GM19452 (cell line): Measurements from ENCODE around the gene ARSB.

ENCODE experiments used
- ATAC-seq: cut with Tn5 transposase; IDR thresholded peaks from one replicate; pipeline ENCODE4 v1.9.1; 2021; ENCODE audit not compliant: unreplicated experiment

ARSB gene

DNA sequence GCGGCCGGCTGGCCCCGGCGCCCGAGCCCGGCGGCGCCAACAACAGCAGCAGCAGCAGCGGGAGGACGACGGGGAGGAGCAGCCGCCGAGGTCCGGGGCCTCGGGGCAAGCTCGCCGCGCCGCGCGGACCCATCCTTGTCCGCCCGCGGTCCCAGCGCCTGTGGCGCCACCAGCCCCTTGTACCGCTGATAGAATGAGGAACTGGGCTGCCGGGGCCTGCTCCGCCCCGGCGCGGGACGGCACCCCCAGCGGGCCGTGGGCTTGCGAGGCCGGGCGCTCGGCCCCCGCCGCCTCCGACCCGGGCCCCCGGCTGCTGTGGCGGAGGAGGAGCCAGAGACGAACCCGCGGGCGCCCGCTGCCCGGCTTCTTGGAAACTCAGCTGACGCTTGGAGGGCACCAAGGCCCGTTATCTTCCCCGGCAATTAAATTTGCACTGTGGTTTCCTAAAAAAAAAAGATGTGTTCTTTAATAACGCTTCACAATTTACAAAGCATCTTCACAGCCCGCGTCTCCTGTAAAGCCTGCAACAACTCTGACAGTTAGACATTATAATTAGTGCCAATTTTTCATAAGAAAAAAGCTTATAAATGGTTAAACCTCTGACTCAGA lies at the start of gene ARSB:
Gene ARSB, minus strand, starts transcription at position 195 of the 609 bp plus-strand sequence. Its CDS starts 62 bp downstream, at position 133.
- ATAC-seq: peak; percentile 44

DNA sequence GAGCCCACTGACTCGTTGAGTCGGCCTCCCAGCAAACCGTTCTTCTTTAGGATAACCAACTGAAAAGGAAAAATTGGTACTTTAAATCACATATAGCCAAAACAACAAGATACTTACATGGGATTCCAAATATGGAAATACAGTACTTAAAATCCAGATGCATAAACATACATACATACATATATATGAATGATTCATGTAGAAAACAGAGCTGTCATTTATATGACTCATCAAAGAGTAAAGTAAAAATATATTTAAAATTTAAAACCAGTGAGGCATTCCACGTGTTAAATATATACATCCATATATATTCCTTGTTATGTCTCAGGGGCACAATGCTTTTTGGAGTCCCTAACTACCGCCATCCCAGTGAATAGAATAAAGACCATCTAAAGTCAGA lies 47.7 kb upstream of the ARSB start:
- no peak for ATAC-seq

DNA sequence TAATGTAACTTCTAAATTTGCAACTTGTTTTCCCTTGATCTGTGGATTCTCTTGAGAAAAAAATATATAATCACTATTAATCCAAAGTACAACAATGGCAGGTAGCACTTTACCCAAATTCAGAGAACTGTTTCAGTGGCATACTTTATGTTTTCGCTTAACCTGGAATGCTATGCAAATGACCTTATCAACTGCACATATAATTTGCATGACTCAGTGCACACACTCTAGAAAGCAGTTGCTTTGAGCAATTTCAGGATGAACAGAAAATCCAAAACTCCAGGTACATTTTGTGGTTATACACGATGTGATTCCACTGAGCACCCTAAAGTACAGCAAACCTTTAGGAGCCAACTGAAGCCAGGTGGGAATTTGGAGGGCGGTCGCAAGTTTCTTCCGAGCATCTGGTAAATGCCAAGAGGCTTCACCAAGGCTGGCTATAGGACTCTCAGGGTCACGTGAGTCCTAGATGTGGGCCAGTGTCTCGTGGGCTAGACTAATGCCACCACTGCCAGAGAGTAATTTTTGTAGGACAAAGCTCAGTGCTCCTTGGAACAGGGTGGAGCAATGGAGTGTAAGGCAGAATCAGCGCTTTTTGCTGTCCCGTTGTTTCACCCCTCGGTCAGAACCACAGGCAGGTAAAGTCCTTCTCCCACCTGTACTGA lies 47.1 kb upstream of the ARSB start:
- ATAC-seq: no peak

DNA sequence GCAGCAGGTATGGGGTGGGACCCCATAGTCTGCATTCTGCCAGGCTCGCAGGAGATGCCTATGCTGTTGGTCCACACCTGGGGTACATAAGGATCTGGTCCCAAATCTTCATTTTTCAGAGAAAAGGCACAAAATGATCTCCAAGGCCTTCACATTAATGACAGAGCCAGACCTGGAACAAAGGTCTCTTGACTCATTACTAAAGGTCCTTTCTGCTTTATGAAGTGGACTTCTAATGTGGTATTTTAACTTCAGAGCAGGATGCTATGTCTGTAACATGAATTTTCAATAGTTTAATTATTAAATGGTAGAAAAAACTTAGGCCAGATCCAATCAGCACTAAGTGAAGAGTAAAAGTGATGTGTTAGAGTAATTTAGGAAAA lies 46.4 kb upstream of the ARSB start:
- ATAC-seq: no peak

DNA sequence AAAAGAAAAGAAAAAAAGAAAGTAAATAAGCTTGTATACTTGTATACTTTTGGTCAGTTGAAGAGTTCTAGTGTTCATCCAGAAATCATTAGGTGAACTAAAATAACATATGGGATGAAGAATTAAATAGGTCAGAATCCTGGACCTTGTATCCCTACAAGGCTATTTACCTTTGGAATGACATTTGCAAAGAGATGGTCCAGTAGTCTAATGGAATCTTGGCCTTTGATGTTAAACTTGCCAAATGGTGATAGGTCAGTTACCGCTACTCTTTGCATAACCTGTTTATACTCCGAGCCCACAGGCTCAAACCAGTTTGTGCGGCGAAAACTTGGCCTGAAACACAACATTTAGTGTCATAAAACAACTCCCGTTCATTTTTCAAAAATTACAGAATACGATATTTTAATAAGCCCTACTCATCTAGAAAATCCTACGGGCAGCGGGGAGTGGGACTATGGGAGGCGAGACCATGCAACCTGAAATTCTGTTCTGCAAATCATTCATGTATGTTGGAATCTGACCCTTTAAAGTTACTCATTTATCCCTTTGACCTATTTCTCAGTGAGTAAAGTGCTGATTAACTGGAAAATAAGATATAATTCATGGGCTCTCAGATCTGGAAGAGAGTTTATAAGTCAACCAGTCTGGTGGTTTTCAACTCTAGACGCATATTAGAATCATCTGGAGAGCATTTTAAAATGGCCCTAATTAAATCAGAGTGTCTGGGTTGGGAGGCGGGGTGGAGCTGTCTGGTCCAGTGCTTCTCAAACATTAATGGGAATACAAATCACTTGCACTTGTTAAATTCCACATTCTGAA lies 45.8 kb upstream of the ARSB start:
- no peak for ATAC-seq

DNA sequence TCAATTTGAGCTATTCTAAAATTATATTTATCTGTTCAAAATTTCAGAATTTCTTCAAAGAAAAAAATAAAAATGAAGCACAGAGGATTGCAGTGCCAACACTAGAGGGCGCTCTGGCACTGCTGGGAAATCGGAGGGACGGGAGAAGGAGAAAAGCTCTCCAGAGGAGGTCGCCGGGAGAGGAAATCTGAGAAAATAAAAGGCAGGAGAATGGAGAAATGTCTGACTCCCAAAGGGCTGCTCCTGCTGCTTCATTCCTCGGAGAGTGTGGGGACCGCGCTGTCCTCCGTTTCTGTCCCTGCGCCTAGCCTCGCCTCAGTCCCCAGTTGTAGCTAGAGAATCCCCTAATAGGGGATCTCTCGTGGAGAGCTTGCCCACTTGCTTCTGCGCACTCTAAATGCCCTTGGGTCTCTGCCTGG lies 40.0 kb upstream of the ARSB start:
- ATAC-seq: no peak

DNA sequence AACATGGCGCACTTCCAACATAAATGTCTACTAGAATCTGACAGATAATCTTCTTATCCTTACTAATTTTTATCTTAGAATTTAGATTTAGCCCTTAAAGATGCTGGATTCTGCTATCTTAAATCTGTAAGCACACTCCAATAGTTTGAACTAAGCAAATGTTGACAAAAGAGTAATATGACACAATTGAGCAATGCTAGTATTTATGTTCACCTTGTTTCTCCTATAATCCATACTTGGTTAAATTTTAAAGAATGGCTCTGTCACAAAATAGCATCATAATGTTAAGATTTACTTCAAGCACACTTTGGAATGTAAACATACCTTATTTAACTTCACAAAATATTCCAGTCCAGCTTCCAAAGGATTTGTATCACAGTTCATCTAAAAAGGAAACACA lies 38.8 kb upstream of the ARSB start:
- ATAC-seq: no peak

DNA sequence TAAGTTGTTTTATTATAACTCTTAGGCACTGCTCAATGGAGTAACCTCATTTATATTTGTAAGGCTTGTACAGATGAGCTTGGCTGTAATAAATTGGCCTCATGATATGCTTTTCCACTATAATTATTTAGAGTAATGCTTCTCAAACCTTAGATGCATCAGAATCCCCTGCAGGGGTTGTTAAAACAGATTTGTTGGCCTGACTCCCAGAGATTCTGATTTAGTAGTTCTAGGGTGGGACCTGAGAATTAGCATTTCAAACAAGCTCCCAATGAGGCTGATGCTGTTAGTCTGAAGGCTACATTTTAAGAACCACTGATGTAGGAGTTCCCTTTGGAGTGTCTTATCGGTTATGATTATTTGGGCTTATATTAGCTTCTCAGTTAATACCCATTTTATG lies 38.2 kb upstream of the ARSB start:
- no peak for ATAC-seq

DNA sequence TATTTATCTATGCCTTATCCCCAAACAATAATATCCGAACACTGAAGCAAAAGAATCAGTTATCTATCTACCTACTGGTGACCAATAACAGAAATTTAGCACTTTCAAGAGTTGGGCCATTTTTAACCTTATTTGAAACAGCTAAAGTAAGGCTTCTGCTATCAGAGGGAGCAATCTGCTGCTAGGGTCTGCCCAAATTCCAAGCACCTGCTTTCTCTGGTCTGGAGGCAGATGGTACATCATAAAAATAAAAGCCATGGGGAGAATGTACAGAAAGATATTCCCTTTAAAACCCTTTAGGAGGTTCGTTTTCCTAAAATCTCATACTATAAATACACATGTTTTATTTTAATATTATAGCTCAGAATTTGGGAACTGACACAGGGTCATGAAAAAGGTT lies 37.7 kb upstream of the ARSB start:
- no peak for ATAC-seq

DNA sequence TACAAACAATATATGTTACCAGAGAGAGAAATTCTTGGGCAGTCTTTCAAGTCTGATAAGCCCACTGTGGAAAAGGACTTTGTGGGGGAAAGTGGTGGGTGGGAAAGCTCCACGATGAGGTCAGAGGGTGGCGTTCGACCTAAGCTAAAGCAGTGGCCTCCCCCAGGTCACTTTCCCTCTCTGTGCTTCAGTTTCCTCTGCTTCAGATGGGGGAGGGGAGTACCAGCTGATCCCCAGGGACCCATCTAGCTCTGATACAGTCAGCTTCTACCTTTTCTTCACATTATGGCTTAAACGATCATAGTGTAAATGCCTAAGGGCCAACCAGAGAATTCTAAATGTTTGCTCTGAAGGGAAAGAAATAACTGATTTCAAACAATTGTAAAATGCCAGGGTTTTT lies 36.6 kb upstream of the ARSB start:
- ATAC-seq: no peak

DNA sequence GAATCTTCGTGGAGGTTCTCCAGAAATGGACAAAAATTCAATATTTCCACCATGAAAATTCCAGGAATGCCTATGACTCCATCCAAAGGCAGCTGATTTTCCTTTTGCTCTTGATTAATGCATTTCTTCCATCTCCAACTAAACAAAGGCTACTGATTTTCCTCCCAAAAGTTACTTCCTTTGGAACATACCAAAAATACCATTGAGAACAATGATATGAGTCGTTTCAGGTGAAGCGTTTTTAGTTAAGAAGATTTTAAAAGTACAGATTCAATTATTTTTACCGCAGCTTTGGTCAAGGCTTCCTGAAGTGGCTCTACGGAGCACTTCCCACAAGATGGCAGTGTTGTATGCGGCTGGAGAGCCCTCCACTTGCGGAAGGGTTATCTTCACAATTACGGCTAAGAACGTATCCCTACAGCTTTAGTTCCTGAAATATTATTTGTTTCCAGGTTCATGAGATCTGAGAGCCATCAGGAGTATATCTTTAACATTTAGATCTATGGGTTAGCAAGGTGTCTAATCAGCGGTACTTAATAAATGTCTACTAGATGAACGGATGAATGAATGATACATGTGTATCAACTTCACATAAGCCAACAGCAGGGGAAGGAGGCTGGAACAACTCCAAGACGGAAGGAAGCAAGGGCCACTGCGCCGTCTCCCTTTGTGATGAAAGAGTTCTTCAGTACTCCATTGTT lies 35.9 kb upstream of the ARSB start:
- no peak for ATAC-seq

DNA sequence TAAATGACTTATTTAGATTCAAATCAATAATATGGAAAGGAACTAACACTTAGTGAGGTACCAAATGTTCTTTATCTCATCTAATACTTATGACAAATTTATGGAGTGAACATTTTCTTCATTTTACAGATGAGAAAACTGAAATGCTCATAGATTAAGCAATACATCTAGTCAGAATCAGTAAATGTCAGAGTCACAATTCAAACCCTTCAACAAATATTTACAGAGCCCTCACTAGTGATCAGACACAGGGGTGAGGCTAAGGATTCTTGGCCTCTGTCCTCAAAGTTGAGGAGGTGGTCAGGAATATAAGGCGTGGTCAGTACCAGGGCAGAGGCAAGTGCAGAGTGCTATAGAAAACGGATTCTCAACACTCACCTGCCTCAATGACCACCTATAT lies 29.5 kb upstream of the ARSB start:
- no peak for ATAC-seq

DNA sequence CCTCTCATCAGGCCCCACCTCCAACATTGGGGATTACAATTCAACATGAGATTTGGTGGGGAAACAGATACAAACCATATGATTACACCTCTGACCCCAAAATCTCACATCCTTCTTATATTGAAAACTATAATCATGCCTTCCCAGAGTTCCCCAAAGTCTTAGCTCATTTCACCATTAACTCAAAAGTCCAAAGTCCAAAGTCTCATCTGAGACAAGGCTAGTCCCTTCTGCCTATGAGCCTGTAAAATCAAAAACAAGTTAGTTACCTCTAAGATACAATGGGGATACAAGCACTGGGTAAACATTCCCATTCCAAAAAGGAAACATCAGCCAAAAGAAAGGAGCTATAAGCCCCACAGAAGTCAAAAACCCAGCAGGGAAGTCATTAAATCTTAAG lies 26.8 kb upstream of the ARSB start:
- no peak for ATAC-seq

DNA sequence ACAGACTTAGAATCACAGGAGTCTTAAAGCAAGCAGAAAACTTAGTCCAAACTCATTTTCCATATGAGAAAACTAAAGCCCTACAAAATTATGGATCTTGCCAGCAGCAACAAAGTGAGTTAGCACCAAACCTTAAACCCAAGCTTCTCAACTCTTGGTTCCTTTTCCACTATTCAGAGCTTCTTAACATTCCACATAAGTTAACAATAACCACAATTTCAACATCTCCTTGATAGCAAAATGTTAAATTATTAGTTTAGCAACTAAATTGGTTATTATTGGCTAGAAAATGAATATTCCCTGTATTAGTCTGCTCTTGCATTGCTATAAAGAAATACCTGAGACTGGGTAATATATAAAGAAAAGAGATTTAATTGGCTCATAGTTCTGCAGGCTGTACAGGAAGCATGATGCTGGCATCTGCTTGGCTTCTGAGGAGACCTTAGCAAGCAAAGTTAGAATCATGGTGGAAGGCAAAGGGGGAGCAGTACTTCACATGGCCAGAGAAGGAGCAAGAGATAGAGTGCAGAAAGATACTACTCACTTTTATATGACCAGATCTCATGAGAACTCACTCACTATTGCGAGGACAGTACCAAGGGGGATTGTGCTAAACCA lies 26.2 kb upstream of the ARSB start:
- ATAC-seq: no peak

DNA sequence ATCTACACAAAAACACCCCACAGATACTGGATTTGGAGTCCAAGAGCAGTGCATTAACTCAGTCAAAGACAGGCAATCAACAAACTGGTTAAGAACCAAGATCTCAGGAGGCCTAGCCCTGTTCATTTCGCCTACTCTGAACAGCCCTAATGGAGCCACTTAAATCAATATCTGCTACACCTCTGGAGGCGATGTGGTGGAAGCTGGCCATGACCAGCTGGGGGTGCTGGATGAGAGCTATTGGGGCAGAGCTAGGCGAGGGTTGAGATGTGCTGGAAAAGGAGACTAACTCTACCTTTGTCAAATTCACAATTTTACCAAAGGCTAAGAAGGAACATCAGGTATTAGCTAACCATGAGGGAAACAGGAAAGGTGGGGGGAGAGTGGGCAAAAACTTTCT lies 23.3 kb upstream of the ARSB start:
- no peak for ATAC-seq

DNA sequence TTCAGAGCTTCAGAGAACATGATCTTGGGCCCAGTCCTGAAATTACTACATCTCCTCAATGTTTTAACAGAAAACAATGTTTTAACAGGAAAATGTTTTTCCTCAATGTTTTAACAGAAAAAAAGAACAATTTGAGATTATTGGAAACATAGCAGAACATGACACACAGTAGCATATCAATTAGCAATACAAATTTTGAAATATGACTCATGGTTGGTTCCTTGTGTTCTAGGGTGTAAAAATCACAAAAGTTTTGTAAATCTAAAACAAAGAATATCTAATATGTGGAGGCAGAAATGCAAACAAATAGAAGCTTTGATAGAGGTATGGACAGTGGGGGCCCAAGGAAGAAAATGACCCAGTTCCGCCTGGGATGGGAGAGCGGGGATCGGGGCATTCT lies 22.8 kb upstream of the ARSB start:
- ATAC-seq: no peak

DNA sequence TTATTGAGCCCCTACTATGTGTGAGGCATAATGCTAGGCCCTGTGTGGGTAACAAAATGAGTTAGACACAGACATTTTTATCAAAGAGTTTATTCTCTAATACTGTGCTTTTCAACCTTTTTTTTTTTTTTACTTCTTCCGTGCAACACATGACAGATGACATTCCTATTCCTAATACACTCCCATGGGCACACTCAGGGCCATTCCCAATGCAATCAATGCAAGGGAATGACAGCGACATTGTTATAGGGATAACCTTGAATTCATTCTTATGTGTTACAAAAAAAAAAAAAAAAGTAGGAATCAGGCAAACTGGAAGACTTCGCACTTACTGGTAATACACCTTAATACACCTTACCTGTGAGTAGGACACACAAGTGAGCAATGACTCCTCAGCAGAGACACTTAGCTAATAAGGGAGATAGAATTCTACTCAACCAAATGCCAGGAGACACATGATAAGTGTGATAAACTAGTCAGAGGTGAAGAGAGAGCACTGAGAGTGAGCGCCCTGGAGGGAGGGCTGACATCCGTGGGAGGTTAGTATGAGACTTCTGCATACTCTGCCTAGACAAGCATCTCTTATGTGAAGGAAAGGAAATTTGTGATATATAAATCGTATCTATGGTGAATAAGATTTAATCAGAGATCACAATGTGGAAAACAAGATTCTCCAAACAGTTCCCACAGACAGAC lies 21.0 kb upstream of the ARSB start:
- no peak for ATAC-seq

DNA sequence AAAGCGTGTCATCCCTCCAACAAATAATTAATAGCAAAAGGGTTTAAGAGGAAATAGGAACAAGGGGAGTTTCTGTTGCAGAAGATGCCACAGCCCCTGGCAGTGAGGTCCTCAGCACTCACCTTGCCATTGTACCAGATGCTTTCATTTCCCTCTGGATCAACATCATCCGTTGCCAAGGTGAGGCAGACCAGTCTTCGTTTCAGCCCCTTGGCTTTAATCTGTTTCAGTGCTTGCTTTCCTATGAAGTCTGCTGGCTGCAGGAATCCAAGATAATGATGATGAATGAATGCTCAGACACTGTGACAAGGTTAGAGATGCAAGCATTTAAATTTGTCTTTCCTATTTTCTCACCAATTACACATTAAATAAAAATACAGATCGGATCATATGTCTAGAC lies 20.0 kb upstream of the ARSB start:
- ATAC-seq: no peak

DNA sequence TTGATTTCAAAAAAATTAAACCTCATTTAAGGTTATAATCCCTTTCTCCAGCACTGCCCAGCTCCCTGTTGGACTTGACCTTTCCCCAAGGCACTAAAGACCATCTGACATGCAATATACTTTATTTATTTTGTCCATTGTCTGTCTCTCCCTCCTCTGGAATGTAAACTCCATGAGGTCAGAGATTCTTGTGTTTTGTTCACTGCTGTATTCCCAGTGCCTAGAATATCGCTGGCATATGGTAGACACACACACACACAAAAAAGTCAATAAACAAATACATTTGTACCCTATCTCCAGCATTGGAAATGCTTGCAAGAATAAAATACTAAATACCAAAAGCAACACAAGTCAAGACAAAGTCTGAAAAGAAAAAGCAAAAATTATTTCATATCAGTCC lies 17.3 kb upstream of the ARSB start:
- no peak for ATAC-seq

DNA sequence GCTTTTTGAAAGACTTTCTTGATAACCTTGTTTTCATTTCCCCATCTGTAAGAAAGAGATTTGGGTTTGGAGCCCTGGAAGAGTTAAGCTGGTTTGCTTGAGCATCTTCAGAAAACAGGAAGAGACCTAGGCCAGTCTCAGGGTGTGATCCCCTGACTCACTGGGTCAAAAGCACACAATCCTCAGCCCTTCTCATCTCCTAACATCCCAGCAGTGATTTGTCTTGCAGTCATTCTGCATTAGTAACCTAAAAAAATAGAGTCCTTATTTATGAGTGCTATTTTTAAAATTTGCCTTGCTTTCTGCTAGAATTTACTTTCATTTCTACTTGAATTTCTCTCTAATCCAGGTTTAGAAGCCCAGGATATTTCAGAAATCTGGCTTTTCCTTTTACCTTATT lies 16.4 kb upstream of the ARSB start:
- ATAC-seq: no peak

DNA sequence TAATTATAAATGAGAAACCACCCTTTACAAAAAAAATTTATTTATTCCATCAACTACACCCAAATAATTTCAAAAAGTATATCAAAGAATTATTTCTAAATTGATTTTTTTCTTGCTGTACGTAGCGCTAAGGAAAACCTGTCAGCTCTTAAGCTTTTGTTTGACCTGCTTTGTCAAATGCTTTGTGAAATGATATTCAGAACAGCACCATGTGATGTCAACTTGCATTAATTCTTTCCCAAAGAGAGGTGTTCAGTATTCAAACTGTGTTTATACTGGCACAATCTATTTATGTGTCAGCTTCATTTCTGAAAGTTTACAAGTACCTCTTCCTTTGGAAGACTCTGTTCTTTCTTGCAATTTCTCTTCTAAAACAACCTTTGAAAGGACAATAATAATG lies 12.0 kb upstream of the ARSB start:
- ATAC-seq: no peak
